Activated gamma-delta T cell (primary cell): ENCODE results near the gene RGMA.

ENCODE experiments used
- DNase-seq: peaks from one replicate; lab custom pipeline; 2025; lab: John Stamatoyannopoulos, UW

RGMA gene

DNA sequence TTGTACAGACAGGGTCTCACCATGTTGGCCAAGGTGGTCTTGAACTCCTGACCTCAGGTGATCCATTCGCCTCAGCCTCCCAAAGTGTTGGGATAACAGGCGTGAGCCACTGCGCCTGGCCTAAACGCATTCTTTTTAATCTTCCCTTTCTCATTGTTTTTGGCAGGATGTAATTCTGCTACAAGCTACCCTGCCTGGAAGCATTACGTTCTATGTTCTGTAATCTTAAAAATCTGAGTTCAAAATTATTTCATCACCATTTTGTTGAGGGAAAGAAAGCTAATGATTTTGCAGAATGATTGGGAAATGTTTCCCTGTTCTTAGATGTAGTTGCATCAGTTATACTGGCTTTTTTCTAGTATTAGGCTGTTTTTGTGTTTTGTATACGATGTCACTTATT is 71.5 kb downstream of the RGMA start:
- DNase-seq, result no peak

DNA sequence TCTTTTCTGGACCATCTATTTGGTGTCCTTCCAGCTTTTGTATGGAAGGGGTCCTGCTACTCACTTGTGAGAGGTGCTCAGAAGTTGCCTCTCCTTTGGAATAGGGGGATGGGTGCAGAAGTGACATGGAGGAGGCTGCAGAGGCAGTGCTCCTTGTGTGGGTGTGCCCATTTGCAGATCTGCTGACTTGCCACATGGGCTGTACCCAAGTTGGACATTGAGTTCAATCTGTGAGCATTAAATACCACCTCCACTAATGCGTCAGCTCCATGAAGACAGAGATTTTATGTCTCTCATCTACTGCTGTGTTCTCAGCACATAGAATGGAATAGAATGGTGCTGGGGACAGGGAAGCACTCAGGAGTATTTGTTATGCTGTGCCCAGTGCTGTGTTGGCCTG is 76.2 kb downstream of the RGMA start:
- DNase-seq, result no peak

DNA sequence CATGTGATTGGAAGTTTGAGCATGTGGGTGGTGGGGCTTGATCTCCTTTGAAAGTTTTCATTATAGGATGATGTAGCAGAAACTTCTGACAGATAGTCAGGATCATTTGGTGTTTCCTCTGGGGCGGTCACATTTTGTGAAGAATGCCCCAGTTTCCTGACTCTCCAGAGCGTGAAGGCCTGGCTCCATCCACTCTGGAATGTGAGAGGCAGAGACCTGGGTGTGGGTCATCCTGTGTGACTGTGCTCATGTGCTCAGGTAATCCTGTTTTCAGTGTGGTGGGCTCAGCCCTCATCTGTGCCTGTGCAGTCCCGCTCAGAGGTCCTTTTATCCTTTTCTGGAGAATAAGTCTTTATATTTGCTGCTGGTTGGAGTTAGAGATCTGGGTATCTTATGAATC is 81.0 kb downstream of the RGMA start:
- DNase-seq, result no peak

DNA sequence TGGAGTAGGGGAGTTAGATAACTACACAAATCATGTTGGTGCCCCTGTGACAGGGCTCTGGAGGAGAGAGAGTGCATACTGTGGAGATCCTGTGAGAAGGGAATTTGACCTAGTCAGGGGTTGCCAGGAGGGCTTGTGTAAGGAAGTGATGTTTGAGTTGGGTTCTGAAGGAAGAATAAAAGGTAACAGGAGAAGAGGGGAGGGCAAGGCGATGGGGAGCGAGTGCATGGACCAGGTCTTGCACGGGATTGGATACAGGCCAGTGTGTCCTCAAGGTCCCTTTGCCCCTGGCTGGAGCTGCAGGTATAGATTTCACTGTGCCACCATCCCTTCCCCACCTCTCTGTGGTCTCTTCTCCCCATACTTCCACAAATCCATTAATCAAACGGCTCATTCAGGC is 83.9 kb downstream of the RGMA start:
- no peak for DNase-seq

DNA sequence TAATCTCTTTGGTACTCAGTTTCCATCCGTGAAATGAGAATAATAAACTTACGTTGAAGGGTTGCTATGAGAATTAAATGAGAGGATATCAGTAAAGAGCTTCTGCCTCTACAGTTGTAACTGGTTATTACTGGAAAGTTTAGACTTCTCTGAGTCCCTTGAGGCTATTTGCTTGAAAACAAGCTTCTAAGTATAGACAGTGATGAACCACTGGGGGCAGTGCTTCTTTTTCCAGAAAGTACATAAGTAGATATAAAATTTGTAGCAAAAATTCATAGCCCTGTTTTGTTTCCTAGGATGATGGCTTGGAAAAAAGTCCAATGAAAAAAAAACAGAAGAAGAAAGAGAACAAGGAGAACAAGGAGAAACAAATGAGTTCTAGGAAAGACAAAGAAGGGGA is 87.1 kb downstream of the RGMA start:
- DNase-seq, result no peak

DNA sequence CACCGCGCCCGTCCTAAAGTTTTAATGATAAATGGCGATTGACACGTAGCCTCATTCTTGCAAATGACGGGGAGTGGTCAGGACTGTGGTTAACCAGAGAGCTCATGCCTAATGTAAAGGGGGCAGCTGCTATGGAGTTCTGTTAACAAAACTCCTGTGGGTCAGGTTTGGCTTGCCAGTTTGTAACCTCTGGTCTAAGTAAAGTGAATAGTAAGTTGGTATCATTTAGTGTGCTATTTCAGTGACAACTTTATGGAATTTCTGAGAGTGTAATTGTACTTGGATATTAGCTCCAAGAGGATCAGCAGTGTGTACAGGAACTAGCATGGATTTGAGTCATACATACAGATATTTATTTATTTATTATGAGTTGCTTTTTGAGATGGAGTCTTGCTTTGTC is 87.9 kb downstream of the RGMA start:
- DNase-seq, result no peak

DNA sequence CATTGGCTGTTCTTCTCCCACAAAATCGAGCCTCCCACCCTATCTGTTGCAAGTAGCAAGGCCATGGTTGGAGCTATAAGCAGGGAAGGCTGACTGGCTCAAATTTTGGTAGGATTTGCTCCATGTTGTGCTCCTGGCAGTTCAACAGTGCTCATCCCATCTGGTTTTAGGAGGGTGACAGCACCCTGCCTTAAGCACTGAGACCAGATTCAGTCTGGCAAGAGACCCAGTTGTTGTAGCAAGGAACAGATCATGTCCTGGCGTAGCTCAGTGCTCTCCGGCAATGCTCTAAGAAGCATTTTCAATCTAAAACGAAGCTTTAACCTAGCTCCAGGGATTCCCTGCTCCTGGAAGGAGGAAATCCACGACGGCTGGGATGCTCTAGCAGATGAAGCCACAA is 91.2 kb downstream of the RGMA start:
- DNase-seq, result no peak

DNA sequence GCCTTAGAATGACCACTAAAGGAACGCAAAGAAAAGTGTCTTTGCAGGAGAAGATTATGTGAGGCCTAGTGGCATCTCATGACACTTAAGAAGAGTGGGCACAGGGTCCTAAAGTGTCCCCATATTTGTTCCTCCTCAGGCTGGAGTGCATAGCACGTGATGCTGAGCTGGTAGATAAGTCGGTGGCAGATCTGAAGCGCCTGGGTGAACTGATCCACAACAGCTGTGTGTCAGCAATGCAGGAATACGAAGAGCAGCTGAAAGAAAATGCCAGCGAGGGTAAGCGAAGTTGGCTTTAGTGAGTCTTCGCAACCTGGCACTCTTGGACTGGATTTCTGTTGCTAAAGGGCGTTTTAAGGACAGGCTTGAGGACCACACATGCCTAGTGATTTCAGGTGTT is 96.3 kb downstream of the RGMA start:
- DNase-seq, result no peak

DNA sequence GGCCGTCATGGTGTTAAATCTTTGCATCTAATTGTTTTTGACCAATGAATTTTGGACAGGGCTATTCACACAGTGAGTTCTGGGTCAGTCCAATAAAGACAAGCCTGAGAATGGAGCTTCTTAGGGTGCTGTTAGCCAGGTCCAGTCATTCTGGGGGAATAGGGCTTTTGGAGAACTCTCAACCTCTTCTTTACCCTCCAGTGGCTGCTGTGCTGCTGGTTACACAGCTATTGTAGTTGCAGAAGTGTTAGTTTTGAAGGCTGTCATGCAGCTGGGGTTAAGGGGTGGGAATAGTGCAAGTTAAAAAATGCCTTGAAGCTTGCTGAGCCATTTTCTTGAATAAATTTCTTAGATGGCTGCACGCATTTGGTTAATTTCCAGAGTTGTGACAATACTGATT is 99.0 kb downstream of the RGMA start:
- no peak for DNase-seq

DNA sequence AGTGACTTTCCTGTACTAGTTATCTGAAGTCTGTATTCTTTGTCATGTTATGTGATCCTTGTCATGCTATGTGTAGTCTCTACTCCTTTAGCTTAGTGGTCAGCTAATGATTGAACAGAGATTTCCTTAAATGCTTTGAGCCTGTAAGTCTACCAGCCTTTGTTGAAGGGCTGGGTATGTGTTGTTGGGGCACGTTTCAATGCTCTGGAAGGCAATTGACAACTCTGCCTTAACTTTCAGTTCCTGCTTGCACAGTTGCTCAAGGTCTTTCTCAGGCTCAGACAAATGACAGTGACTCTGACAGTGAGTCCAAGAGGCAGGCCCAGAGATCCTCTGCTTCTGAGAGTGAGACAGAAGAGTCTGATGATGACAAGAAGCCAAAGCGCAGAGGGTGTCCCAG is 99.5 kb downstream of the RGMA start:
- no peak for DNase-seq
